Psoas muscle (tissue), 8 donors: Measurements from ENCODE around the gene LSAMP. TPM values are rescaled to one million over a fixed set of nuclear protein-coding genes. Genes with fewer than 3 reads are reported as not detected.

Source experiments
- ATAC-seq, 4 donors: fragments of 200-7000 bp; cut with Tn5 transposase; one replicate each; pipeline ENCODE4 v1.9.1; 2020; ENCODE audit warnings: moderate library complexity in 3 of 4, mild to moderate bottlenecking in 2 of 4
- DNase-seq, 2 donors: peaks; one replicate each; pipeline ENCODE4 v3.0.0-alpha.2; 2020
- H3K27ac ChIP-seq: fragments of 200-600 bp; one replicate; pipeline ENCODE4 v1.8.0; 2022
- H3K27me3 ChIP-seq, 3 donors: fragments of 200-600 bp in 1 of 3; one replicate each; pipeline versions ENCODE4 v1.6.1 to v1.8.0; 2013 to 2022; ENCODE audit warnings: low read length in 2 of 3, mild to moderate bottlenecking in 2 of 3, moderate library complexity in 1 of 3; ENCODE audit not compliant: insufficient read depth in 3 of 3
- H3K36me3 ChIP-seq, 2 donors: fragments of 200-600 bp in 1 of 2; one replicate each; pipeline versions ENCODE4 v1.6.1 to v1.8.0; 2013 to 2022; ENCODE audit warnings: low read depth in 1 of 2, mild to moderate bottlenecking in 1 of 2, moderate library complexity in 1 of 2; ENCODE audit not compliant: insufficient read depth in 1 of 2
- H3K4me1 ChIP-seq: fragments of 200-600 bp; one replicate; pipeline ENCODE4 v1.8.0; 2022
- H3K4me3 ChIP-seq: fragments of 200-600 bp; one replicate; pipeline ENCODE4 v1.8.0; 2022; ENCODE audit warnings: mild to moderate bottlenecking
- H3K9me3 ChIP-seq: fragments of 200-600 bp; one replicate; pipeline ENCODE4 v1.8.0; 2022
- CTCF ChIP-seq: fragments of 200-600 bp; IDR thresholded peaks from one replicate; pipeline ENCODE4 v1.8.0; 2022; ENCODE audit warnings: antibody characterized with exemption
- WGBS, 3 donors: extraction: QIAGEN DNeasy Blood & Tissue Kit; methylation state at CpG; one replicate each; pipeline versions ENCODE4 v1.1.6 to v1.1.7; 2013; 5-methylcytosine and 5-hydroxymethylcytosine counted together
- intact Hi-C, 2 donors: fragments of 100-400 bp; cut with DNase I; formaldehyde crosslinking; loops; one replicate each; pipeline versions ENCODE4 v1.11.0 to v1.14.2; 2022
- polyA plus RNA-seq, 3 donors: library from polyadenylated mRNA; stranded (reverse); fragments of 200-250 nt; gene quantifications; one replicate each; pipeline ENCODE4 v1.2.3, GENCODE V29; 2013
- total RNA-seq, 4 donors: library from RNA; stranded (reverse); fragmentation: NEBNext Ultra II Directional in 2 of 4; extraction: Animal tissue kit (Norgen Biotek cat#: 25700) in 2 of 4; gene quantifications; one replicate each; pipeline versions ENCODE4 v1.2.1 to v1.2.4, GENCODE V29; 2021 to 2023
- donor health status: healthy with polysubstance abuse.
- donor health status: DM: no; HTN: no; CAD: no; lungs with moderate emphysema.
- donor health status: Bipolar disorder and iron deficiency.
- donor health status: healthy.
- donor health status: DM: yes; HTN: yes; CAD: no.
- donor health status: DM: no; HTN: no; CAD: no.
- donor health status: DM: no; HTN: no; CAD: no.
- donor health status: DM: yes; HTN: yes; CAD: no.

The LSAMP gene
- total and polyA plus RNA-seq, 7 donors: 0.01 to 0.17 (median 0.04) TPM; not detected in 4

DNA sequence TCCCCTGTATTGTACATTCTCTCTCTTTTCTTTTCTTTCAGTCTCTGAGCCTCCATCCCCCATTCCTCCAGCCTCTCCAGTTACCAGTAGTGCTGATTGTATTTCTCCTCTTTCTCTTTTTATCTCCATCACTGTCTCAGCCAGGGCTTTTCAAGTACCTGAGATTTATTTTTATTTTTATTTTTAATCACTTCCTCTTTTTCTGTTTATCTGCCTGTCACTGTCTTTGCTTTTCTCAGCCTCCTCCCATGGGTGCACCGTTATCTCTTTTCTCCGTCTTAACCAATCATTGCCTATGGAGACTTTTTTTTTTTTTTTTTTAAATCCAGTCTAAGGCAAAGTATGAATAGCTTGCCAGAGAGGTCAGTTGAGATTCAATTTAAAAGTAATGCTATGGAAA lies 462.7 kb downstream of the LSAMP start:
- H3K9me3 ChIP-seq: no peaks in the 10 kb centered on the region
- intact Hi-C loops: no loop called here
- no peak overlapping the region for H3K4me3 ChIP-seq
- no peaks in the 10 kb centered on the region for H3K36me3 ChIP-seq
- no peak for ATAC-seq
- H3K4me1 ChIP-seq: no peaks in the 10 kb centered on the region
- TF ChIP-seq CTCF: no peak
- no peaks in the 10 kb centered on the region for H3K27me3 ChIP-seq
- 84 to 87% (median 86%) methylated on average over 2 of the region's 2 CpGs for WGBS, 3 donors
- DNase-seq: no peak
- no peak overlapping the region for H3K27ac ChIP-seq

DNA sequence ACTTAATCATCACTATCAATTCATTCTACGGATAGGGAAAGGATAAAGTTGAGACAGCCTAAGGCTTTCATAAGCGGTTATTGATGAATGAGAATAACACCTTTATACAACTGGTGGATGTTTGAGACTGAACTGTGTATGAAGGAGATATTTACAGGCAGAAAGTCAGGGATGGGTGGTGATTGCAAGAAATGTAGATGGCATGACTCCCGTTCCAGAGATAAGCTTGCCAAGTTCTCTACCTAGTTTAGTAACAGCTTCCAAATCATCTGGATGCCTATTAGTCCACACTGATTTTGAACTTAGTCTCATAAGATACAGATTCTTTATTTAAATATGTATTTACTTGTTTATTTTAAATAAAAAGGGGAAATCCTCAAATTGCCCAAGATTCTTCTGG lies 463.2 kb downstream of the LSAMP start:
- Histone ChIP-seq H3K9me3 (no peaks in the 10 kb centered on the region), H3K27ac (no peak overlapping the region), H3K4me3 (no peak overlapping the region), H3K27me3 (no peaks in the 10 kb centered on the region), H3K4me1 (no peaks in the 10 kb centered on the region), H3K36me3 (no peaks in the 10 kb centered on the region)
- 73 to 77% (median 75%) methylated on average over 3 of the region's 3 CpGs for WGBS, 3 donors
- ATAC-seq (no peak), DNase-seq (no peak)
- intact Hi-C loops: no loop called here
- no peak for TF ChIP-seq CTCF

GRCh38 chr3:115980709-115981108 lies 464.6 kb downstream of the LSAMP start:
- Histone ChIP-seq H3K4me3 (no peak overlapping the region), H3K36me3 (no peaks in the 10 kb centered on the region), H3K4me1 (no peaks in the 10 kb centered on the region), H3K27me3 (no peaks in the 10 kb centered on the region), H3K9me3 (no peaks in the 10 kb centered on the region), H3K27ac (no peak overlapping the region)
- whole genome bisulfite sequencing, 3 donors: 15 to 33% (median 26%) methylated on average over 3 of the region's 3 CpGs
- intact Hi-C loops: no loop called here
- no peak for TF ChIP-seq CTCF
- ATAC-seq (no peak), DNase-seq (no peak)

- ATAC-seq: no peak
- WGBS, 3 donors: 80 to 88% (median 80%) methylated on average over 4 of the region's 4 CpGs
- TF ChIP-seq CTCF: no peak
Measured at GRCh38 chr3:115977866-115978265, 467.4 kb downstream of the LSAMP start.

DNA sequence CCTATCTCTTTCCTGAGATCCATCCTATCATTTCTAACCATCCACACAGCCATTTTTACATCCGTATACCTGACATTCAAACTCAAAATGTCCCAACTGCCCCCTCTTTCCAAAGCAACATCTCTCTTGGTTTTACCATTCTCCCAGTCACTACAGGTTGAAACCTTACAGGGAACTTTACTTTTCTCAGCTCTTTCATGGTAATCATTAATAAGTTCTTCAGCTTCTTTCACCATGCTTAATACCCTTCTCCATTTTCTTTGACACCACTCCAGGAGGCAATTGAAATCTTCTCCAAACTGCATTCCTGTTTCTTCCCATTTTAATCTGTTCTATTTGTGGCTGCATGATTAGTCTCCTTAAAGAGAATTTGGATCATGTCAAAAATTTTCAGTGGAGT lies 469.5 kb downstream of the LSAMP start:
- 81 to 88% (median 84%) methylated on average over 1 of the region's 1 CpG for WGBS, 3 donors
- intact Hi-C loops: no loop called here
- H3K9me3 ChIP-seq: no peaks in the 10 kb centered on the region
- H3K4me3 ChIP-seq: no peak overlapping the region
- TF ChIP-seq CTCF: no peak
- ATAC-seq (no peak), DNase-seq (no peak)
- no peak overlapping the region for H3K27ac ChIP-seq
- H3K4me1 ChIP-seq: no peaks in the 10 kb centered on the region
- no peaks in the 10 kb centered on the region for H3K27me3 ChIP-seq
- H3K36me3 ChIP-seq: no peaks in the 10 kb centered on the region

More at GRCh38 chr3:115977866-115978265, 467.4 kb downstream of the LSAMP start:
- H3K27me3 ChIP-seq: no peaks in the 10 kb centered on the region
- H3K36me3 ChIP-seq: no peaks in the 10 kb centered on the region
- no peaks in the 10 kb centered on the region for H3K4me1 ChIP-seq
- H3K4me3 ChIP-seq: no peak overlapping the region
- no peaks in the 10 kb centered on the region for H3K9me3 ChIP-seq
- H3K27ac ChIP-seq: no peak overlapping the region
- DNase-seq: no peak
- intact Hi-C loops: no loop called here
